Neuronal stem cell (in vitro differentiated cells): ENCODE results near the gene TBC1D16.

Experiments
- DNase-seq: peaks from one replicate; pipeline ENCODE4 v3.0.0-alpha.2; 2013; ENCODE audit warnings: low spot score
- H2AFZ ChIP-seq: one replicate; pipeline ENCODE4 v1.6.1; 2013; ENCODE audit warnings: mild to moderate bottlenecking, low read length, inconsistent platforms
- H2AK5ac ChIP-seq: 2 replicates; pipeline ENCODE4 v1.6.1; 2013; ENCODE audit warnings: low read depth, mild to moderate bottlenecking, inconsistent platforms, low read length, moderate library complexity, mixed read lengths
- H2BK120ac ChIP-seq: 2 replicates; pipeline ENCODE4 v1.6.1; 2013; ENCODE audit warnings: low read depth, mild to moderate bottlenecking, inconsistent platforms, low read length, moderate library complexity, mixed read lengths
- H2BK12ac ChIP-seq: one replicate; pipeline ENCODE4 v1.6.1; 2013; ENCODE audit warnings: low read length, inconsistent platforms
- H2BK15ac ChIP-seq: 2 replicates; pipeline ENCODE4 v1.6.1; 2013; ENCODE audit warnings: mild to moderate bottlenecking, low read length, inconsistent platforms, mixed read lengths
- H2BK5ac ChIP-seq: one replicate; pipeline ENCODE4 v1.6.1; 2013; ENCODE audit warnings: inconsistent platforms, mild to moderate bottlenecking, low read length, moderate library complexity
- H3K14ac ChIP-seq: one replicate; pipeline ENCODE4 v1.6.1; 2013; ENCODE audit warnings: low read length, inconsistent platforms
- H3K18ac ChIP-seq: 2 replicates; pipeline ENCODE4 v1.6.1; 2013; ENCODE audit warnings: low read length, inconsistent platforms
- H3K23ac ChIP-seq: 2 replicates; pipeline ENCODE4 v1.6.1; 2013; ENCODE audit warnings: low read depth, mild to moderate bottlenecking, mixed read lengths, low read length, inconsistent platforms; ENCODE audit not compliant: poor library complexity
- H3K27ac ChIP-seq: replicated peaks from 3 replicates; pipeline ENCODE4 v1.5.1; 2013; ENCODE audit warnings: low read length, inconsistent platforms
- H3K27me3 ChIP-seq, 3 experiments: 2 replicates each; pipeline ENCODE4 v1.6.1; 2013; ENCODE audit warnings: low read length in 3 of 3, mild to moderate bottlenecking in 2 of 3, inconsistent platforms in 1 of 3, low read depth in 1 of 3, mixed read lengths in 1 of 3, moderate library complexity in 1 of 3; ENCODE audit not compliant: control insufficient read depth in 3 of 3, insufficient read depth in 3 of 3
- H3K36me3 ChIP-seq, 2 donors: replicated peaks in 1 of 2; 2 replicates each; pipeline ENCODE4 v1.6.1; 2013; ENCODE audit warnings: low read length in 2 of 2; ENCODE audit not compliant: control insufficient read depth in 2 of 2, insufficient read depth in 2 of 2
- H3K4ac ChIP-seq: 2 replicates; pipeline ENCODE4 v1.6.1; 2013; ENCODE audit warnings: inconsistent platforms, mild to moderate bottlenecking, low read length, moderate library complexity
- H3K4me1 ChIP-seq, 2 donors: 1 replicate in 1 of 2; 2 replicates in 1 of 2; pipeline ENCODE4 v1.6.1; 2013; ENCODE audit warnings: low read length in 2 of 2, low read depth in 1 of 2; ENCODE audit not compliant: control insufficient read depth in 2 of 2, insufficient read depth in 1 of 2
- H3K4me2 ChIP-seq: one replicate; pipeline ENCODE4 v1.6.1; 2013; ENCODE audit warnings: mild to moderate bottlenecking, low read length, inconsistent platforms; ENCODE audit not compliant: insufficient read depth, poor library complexity, severe bottlenecking
- H3K4me3 ChIP-seq, 2 donors: 2 replicates each; pipeline ENCODE4 v1.5.1; 2013; ENCODE audit warnings: low read length in 2 of 2, mild to moderate bottlenecking in 2 of 2, inconsistent platforms in 1 of 2, moderate library complexity in 1 of 2
- H3K79me1 ChIP-seq: one replicate; pipeline ENCODE4 v1.6.1; 2013; ENCODE audit warnings: low read depth, mild to moderate bottlenecking, inconsistent platforms, low read length, moderate library complexity
- H3K9ac ChIP-seq: one replicate; pipeline ENCODE4 v1.6.1; 2013; ENCODE audit warnings: mild to moderate bottlenecking, low read depth, low read length, inconsistent platforms; ENCODE audit not compliant: poor library complexity
- H3K9me3 ChIP-seq, 2 donors: replicated peaks in 1 of 2; 2 replicates each; pipeline versions ENCODE3 to v1.6.1; 2013; ENCODE audit warnings: low read length in 2 of 2, mild to moderate bottlenecking in 2 of 2, inconsistent platforms in 1 of 2, low read depth in 1 of 2, mixed read lengths in 1 of 2, moderate library complexity in 1 of 2; ENCODE audit not compliant: control insufficient read depth in 2 of 2, insufficient read depth in 1 of 2
- H4K8ac ChIP-seq: one replicate; pipeline ENCODE4 v1.6.1; 2013; ENCODE audit warnings: low read depth, mild to moderate bottlenecking, inconsistent platforms, low read length, moderate library complexity
- H4K91ac ChIP-seq: one replicate; pipeline ENCODE4 v1.6.1; 2013; ENCODE audit warnings: low read length, low read depth, mild to moderate bottlenecking, inconsistent platforms; ENCODE audit not compliant: poor library complexity
- WGBS, 2 donors: extraction: QIAGEN DNeasy Blood & Tissue Kit; methylation state at CpG; one replicate each; pipeline ENCODE4 v1.1.7; 2013; ENCODE audit warnings: missing lambda C conversion rate in 2 of 2, mixed read lengths in 1 of 2; ENCODE audit not compliant: insufficient read length in 2 of 2, insufficient replicate concordance in 1 of 2; ENCODE audit errors: extremely low coverage in 2 of 2; 5-methylcytosine and 5-hydroxymethylcytosine counted together

Gene TBC1D16

DNA sequence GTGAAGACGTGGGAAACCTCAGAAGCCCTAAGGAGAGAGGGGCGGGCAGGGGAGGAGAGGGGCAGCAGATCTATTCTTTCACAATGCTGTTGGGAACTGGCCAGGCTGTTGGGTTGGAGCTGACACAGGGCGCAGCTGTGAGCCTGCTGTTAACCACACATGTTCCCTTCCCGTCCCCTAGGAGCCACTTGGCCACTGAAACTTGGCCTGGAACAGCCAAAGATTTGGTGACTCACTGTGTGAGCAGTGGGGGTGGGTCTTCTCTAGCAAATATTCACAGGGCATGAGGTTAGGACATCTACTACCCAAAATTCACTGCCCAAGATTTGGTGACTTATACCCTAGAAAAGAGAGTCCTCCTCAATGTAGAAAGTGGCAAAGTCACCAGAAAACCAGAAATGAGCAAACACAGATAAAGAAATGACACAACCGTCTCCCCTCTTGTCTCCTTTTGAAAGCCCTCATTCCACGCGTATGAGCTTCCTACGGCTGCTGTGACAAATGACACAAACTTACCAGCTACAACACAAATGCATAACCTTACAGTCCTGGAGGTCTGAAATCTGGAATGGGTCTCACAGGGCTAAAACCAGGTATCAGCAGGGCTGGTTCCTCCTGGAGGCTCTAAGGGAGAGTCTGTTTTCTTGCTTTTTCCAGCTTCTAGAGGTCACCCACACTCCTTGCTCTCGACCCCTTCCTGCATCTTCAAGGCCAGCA is 6.3 kb downstream of the TBC1D16 start:
- Histone ChIP-seq H2BK15ac (no peak overlapping the region), H2AK5ac (no peak overlapping the region), H3K18ac (no peak overlapping the region), H2BK120ac (no peak overlapping the region), H2BK5ac (no peak overlapping the region), H3K9ac (no peak overlapping the region), H3K14ac (no peak overlapping the region), H3K4me2 (no peak overlapping the region), H3K27ac (no peak overlapping the region), H4K91ac (no peak overlapping the region), H4K8ac (no peak overlapping the region), H3K4me1 (peaks cover 8 to 19% of the 10 kb centered on the region in 2 donors), H2BK12ac (no peak overlapping the region), H3K36me3 (peaks cover 1 to 65% of the 10 kb centered on the region in 2 donors), H3K4ac (no peak overlapping the region), H3K4me3 (no peak overlapping the region), H3K27me3 (no peaks in the 10 kb centered on the region), H2AFZ (no peak overlapping the region), H3K9me3 (peaks cover 3 to 19% of the 10 kb centered on the region in 2 donors), H3K23ac (no peak overlapping the region), H3K79me1 (peaks cover 18% of the 10 kb centered on the region)
- WGBS, 2 donors, result no CpG with 5 or more reads among the region's 9 CpGs
- no peak for DNase-seq

DNA sequence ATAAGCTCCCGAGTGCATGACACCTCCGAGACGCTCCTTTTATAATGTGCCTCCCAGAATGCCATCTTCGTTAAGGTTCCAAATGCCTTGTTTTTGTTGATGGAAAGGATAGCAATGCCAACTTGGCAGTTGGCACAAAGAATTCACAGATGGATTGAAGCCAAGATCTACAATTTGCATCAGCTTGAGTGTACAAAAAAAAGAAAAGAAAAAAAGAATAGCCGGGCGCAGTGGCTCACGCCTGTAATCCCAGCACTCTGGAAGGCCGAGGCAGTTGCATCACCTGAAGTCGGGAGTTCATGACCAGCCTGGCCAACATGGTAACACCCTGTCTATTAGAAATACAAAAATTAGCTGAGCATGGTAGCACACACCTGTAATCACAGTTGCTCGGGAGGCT is 7.6 kb downstream of the TBC1D16 start:
- Histone ChIP-seq H2AFZ (no peak overlapping the region), H2AK5ac (no peak overlapping the region), H3K23ac (no peak overlapping the region), H3K4me1 (peaks cover 8 to 12% of the 10 kb centered on the region in 2 donors), H3K4me3 (no peak overlapping the region), H3K36me3 (peaks cover 4 to 63% of the 10 kb centered on the region in 2 donors), H4K91ac (no peak overlapping the region), H3K27me3 (peaks cover 0 to 4% (median 0%) of the 10 kb centered on the region in 3 experiments), H3K4me2 (no peak overlapping the region), H3K4ac (no peak overlapping the region), H3K9ac (no peak overlapping the region), H3K14ac (no peak overlapping the region), H3K79me1 (peaks cover 27% of the 10 kb centered on the region), H3K18ac (no peak overlapping the region), H2BK120ac (no peak overlapping the region), H4K8ac (no peak overlapping the region), H3K27ac (no peak overlapping the region), H2BK15ac (no peak overlapping the region), H3K9me3 (peaks cover 6 to 19% of the 10 kb centered on the region in 2 donors), H2BK12ac (no peak overlapping the region), H2BK5ac (no peak overlapping the region)
- no CpG with 5 or more reads among the region's 10 CpGs for WGBS, 2 donors
- DNase-seq, result no peak

DNA sequence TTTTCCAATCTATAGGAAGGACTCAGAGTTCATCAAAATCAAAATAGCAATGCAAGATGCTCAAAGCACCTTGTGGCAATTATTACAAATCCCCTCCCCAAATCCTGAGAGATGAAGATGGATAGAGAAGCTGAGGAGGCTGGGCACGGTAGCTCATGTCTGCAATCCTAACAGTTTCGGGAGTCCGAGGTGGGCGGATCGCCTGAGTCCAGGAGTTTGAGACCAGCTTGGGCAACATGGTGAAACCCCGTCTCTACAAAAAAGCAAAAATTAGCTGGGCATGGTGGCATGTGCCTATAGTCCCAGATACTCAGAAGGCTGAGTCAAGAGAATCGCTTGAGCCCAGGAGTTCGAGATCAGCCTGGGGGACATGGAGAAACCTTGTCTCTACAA is 8.6 kb downstream of the TBC1D16 start:
- H2BK12ac ChIP-seq, result no peak overlapping the region
- peaks cover 6 to 19% of the 10 kb centered on the region in 2 donors for H3K9me3 ChIP-seq
- peaks cover 27% of the 10 kb centered on the region for H3K79me1 ChIP-seq
- no peak overlapping the region for H3K9ac ChIP-seq
- H3K23ac ChIP-seq, result no peak overlapping the region
- H3K4me1 ChIP-seq, result peaks cover under 1 to 12% of the 10 kb centered on the region in 2 donors
- no peak overlapping the region for H2BK5ac ChIP-seq
- no peak for DNase-seq
- H2AK5ac ChIP-seq, result no peak overlapping the region
- H3K4me3 ChIP-seq, result no peak overlapping the region
- WGBS, 2 donors, result no CpG with 5 or more reads among the region's 8 CpGs
- no peak overlapping the region for H2BK120ac ChIP-seq
- no peak overlapping the region for H4K8ac ChIP-seq
- H3K27me3 ChIP-seq, result peaks cover 0 to 4% (median 0%) of the 10 kb centered on the region in 3 experiments
- H3K14ac ChIP-seq, result no peak overlapping the region
- peaks cover 4 to 56% of the 10 kb centered on the region in 2 donors for H3K36me3 ChIP-seq
- no peak overlapping the region for H2BK15ac ChIP-seq
- H3K4ac ChIP-seq, result no peak overlapping the region
- H3K4me2 ChIP-seq, result no peak overlapping the region
- H3K18ac ChIP-seq, result no peak overlapping the region
- no peak overlapping the region for H3K27ac ChIP-seq
- no peak overlapping the region for H2AFZ ChIP-seq
- no peak overlapping the region for H4K91ac ChIP-seq

DNA sequence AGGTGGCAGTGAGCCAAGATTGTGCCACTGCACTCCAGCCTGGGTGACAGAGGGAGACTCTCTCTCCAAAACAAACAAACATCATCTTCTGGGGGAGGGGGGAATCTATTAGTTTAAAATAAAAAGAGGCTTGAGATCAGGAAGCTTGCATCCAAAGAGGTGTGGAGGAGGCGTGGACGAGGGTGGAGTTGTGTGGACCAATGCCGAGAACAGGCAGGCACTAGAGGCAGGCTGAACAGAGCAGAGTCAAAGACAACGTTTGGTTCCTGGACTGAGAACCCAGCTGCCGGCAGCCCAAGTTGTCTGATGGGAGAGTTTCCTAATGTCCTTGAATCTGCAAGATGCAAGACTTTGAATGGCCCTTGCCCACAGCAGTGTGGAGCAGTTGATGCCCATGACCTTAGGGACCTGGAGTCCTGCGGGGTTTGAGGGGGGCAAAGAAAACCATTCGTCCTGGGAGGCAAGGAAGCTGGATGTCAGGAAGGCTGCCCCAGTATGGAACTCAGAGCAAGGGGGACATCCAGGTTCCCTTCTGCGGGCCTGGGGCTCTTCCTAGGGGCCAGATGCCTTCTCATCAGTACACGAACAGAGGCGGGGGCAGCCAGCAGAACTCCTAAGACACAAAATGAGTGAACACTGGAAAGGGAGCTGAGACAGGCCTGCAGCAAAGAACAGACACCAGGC is 9.2 kb downstream of the TBC1D16 start:
- H3K4ac ChIP-seq, result no peak overlapping the region
- H4K8ac ChIP-seq, result no peak overlapping the region
- H3K23ac ChIP-seq, result no peak overlapping the region
- H3K14ac ChIP-seq, result no peak overlapping the region
- no peak overlapping the region for H2BK12ac ChIP-seq
- no peak overlapping the region for H3K4me3 ChIP-seq
- H3K79me1 ChIP-seq, result peaks cover 29% of the 10 kb centered on the region
- H2AFZ ChIP-seq, result no peak overlapping the region
- no peak overlapping the region for H3K4me2 ChIP-seq
- no CpG with 5 or more reads among the region's 10 CpGs for whole genome bisulfite sequencing, 2 donors
- H2BK5ac ChIP-seq, result no peak overlapping the region
- no peak overlapping the region for H2AK5ac ChIP-seq
- H3K27ac ChIP-seq, result no peak overlapping the region
- H3K18ac ChIP-seq, result no peak overlapping the region
- H2BK15ac ChIP-seq, result no peak overlapping the region
- no peak overlapping the region for H2BK120ac ChIP-seq
- H3K27me3 ChIP-seq, result peaks cover 0 to 6% (median 0%) of the 10 kb centered on the region in 3 experiments
- no peak overlapping the region for H3K9ac ChIP-seq
- peaks cover 0 to 13% of the 10 kb centered on the region in 2 donors for H3K4me1 ChIP-seq
- H4K91ac ChIP-seq, result no peak overlapping the region
- DNase-seq, result no peak
- H3K36me3 ChIP-seq, result peaks cover 7 to 53% of the 10 kb centered on the region in 2 donors
- H3K9me3 ChIP-seq, result peaks cover 8 to 19% of the 10 kb centered on the region in 2 donors
